ENCODE results near the gene ARHGAP25.

- TF ChIP-seq CTCF (IDR thresholded peaks at IDR 0.05) (no peak), POLR2A (IDR thresholded peaks at IDR 0.05) (no peak), POLR2AphosphoS5 (IDR thresholded peaks at IDR 0.05; ENCODE audit: insufficient read depth in 1 of 2, low read depth in 1 of 2) (no peak)
Measured at GRCh38 chr2:68850524-68850923, 115.9 kb downstream of the ARHGAP25 start.

Data from vagina (tissue), 2 donors.